Neural crest cell (in vitro differentiated cells): ENCODE results near the gene WLS. TPM values are rescaled to one million over a fixed set of nuclear protein-coding genes. Genes with fewer than 3 reads are reported as not detected.
"Not testable (repeated sequence)": the region's sequence is repeated elsewhere in the genome, so short reads cannot be mapped to it uniquely, and the experiment has no call there.

ENCODE experiments used
- DNase-seq: peaks from one replicate; pipeline ENCODE4 v3.0.0; 2021; ENCODE audit warnings: low read depth, mixed read lengths, low spot score
- H3K27ac Mint-ChIP-seq: one replicate; pipeline ENCODE4 v1.8.0; 2021; ENCODE audit warnings: mild to moderate bottlenecking, mixed read lengths; ENCODE audit not compliant: unreplicated experiment
- H3K27me3 Mint-ChIP-seq: 2 replicates; pipeline ENCODE4 v1.8.0; 2021; ENCODE audit warnings: low read depth, mild to moderate bottlenecking, mixed read lengths
- H3K36me3 Mint-ChIP-seq: 2 replicates; pipeline ENCODE4 v1.8.0; 2021; ENCODE audit warnings: low read depth, mild to moderate bottlenecking, mixed read lengths
- H3K4me1 Mint-ChIP-seq: 2 replicates; pipeline ENCODE4 v1.8.0; 2021; ENCODE audit warnings: mixed read lengths
- H3K4me3 Mint-ChIP-seq: one replicate; pipeline ENCODE4 v1.8.0; 2021; ENCODE audit warnings: mild to moderate bottlenecking, mixed read lengths
- H3K9me3 Mint-ChIP-seq: 2 replicates; pipeline ENCODE4 v1.8.0; 2021; ENCODE audit warnings: mixed read lengths
- CTCF ChIP-seq: fragments of 200-600 bp; sonication (generic); conservative IDR thresholded peaks from 2 replicates; pipeline ENCODE4 v1.5.0; 2021; ENCODE audit warnings: antibody characterized with exemption, mild to moderate bottlenecking
- total RNA-seq: library from RNA; stranded (reverse); gene quantifications from 2 replicates; pipeline ENCODE4 v1.2.1, GENCODE V29; 2021

The WLS gene
- total RNA-seq, 1 donor from 2014 or later, result 152 TPM

- H3K36me3 Mint-ChIP-seq, result peaks cover 25% of the 10 kb centered on the region
- H3K27me3 Mint-ChIP-seq, result no peaks in the 10 kb centered on the region
- H3K9me3 Mint-ChIP-seq, result peaks cover 7% of the 10 kb centered on the region
- peak overlapping the region; percentile 73 for H3K27ac Mint-ChIP-seq
- DNase-seq, result no peak
- H3K4me1 Mint-ChIP-seq, result peaks cover 36% of the 10 kb centered on the region
- H3K4me3 Mint-ChIP-seq, result peak overlapping the region; percentile 4
- TF ChIP-seq CTCF, result no peak
Measured at GRCh38 chr1:68173283-68173935, 58.9 kb downstream of the WLS start.

DNA sequence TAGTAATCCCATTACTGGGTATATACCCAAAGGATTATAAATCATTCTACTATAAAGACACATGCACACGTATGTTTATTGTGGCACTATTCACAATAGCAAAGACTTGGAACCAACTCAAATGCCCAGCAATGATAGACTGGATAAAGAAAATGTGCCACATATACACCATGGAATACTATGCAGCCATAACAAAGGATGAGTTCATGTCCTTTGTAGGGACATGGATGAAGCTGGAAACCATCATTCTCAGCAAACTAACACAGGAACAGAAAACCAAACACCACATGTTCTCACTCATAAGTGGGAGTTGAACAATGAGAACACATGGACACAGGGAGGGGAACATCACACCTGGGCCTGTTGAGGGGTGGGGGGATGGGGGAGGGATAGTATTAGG, 60.5 kb downstream of the WLS start:
- Mint-ChIP-seq H3K4me1 (peaks cover 34% of the 10 kb centered on the region), H3K36me3 (peaks cover 25% of the 10 kb centered on the region)
- H3K27ac Mint-ChIP-seq, DNase-seq, H3K27me3 Mint-ChIP-seq, H3K4me3 Mint-ChIP-seq, H3K9me3 Mint-ChIP-seq: not testable (repeated sequence)

- Mint-ChIP-seq H3K27me3 (no peaks in the 10 kb centered on the region), H3K9me3 (peaks cover 3% of the 10 kb centered on the region), H3K27ac (no peak overlapping the region), H3K4me3 (no peak overlapping the region), H3K36me3 (peaks cover 31% of the 10 kb centered on the region), H3K4me1 (peaks cover 10% of the 10 kb centered on the region)
- TF ChIP-seq CTCF, result no peak
- DNase-seq, result no peak
Measured at GRCh38 chr1:68168545-68169171, 63.7 kb downstream of the WLS start.

DNA sequence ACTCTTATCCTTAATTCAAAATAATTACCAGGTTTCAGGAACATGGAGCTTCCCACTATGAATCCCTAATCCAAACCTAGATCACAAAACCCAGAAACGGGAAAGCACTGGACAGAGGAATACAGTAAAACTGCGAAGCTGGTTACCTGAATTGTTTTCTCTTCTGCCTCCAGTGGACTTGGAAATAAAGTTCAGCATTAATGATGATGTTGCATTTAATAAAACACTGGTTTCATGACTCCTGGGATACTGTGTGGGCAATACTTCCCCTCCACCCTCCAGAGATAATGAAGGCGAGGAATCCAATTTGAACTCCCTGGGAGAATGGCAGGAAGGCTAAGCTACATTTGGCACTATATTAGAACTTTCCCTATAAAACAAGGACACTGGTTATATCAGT, 65.1 kb downstream of the WLS start:
- H3K27me3 Mint-ChIP-seq, result no peaks in the 10 kb centered on the region
- no peak overlapping the region for H3K27ac Mint-ChIP-seq
- H3K9me3 Mint-ChIP-seq, result peaks cover 3% of the 10 kb centered on the region
- no peak overlapping the region for H3K4me3 Mint-ChIP-seq
- TF ChIP-seq CTCF, result no peak
- no peaks in the 10 kb centered on the region for H3K4me1 Mint-ChIP-seq
- DNase-seq, result no peak
- H3K36me3 Mint-ChIP-seq, result peaks cover 33% of the 10 kb centered on the region

DNA sequence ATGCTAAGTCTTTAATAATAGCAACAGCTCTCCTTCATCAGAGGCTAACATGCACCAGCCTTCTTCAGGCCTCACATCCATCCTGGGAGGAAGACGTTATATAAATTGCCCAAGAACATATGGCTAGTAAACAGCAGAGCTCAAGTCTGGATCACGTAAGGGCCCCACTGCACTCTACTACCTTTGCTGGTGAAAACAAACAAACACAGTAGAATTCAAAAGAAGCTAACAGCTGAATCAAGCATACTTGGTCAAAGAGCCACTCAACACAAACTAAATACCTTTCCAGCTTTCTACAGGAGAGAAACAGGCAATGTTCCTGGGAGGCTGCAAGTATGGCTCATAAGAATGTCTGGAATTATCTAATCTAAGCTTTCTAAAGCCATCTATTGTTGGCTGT, 66.0 kb downstream of the WLS start:
- Mint-ChIP-seq H3K27me3 (no peaks in the 10 kb centered on the region), H3K9me3 (peaks cover 3% of the 10 kb centered on the region), H3K4me1 (peaks cover 4% of the 10 kb centered on the region), H3K4me3 (no peak overlapping the region), H3K36me3 (peaks cover 33% of the 10 kb centered on the region), H3K27ac (no peak overlapping the region)
- no peak for DNase-seq
- no peak for TF ChIP-seq CTCF

DNA sequence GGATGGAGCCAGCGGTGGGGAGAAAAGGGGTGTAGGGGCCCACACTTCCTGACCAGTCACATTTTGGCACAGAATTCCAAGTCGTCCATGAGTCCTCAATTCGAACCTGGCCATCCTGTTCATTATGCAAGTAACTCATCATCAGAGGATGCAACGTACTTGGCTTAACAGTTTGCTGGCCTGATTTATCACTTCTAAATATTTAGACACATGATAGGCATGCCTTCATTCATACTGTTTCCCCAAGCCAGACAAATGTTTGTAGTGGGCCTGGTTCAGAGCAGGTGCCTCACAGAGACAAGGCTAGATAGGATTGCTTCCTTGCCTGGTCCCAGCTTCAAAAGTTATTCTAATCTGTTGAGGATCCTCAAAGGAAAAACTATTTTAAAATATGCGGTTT, 66.7 kb downstream of the WLS start:
- no peak for TF ChIP-seq CTCF
- peaks cover 29% of the 10 kb centered on the region for H3K36me3 Mint-ChIP-seq
- no peaks in the 10 kb centered on the region for H3K9me3 Mint-ChIP-seq
- H3K27ac Mint-ChIP-seq, result no peak overlapping the region
- H3K27me3 Mint-ChIP-seq, result no peaks in the 10 kb centered on the region
- H3K4me1 Mint-ChIP-seq, result peaks cover 9% of the 10 kb centered on the region
- DNase-seq, result no peak
- H3K4me3 Mint-ChIP-seq, result no peak overlapping the region
